HepG2 (cell line): ENCODE results near the gene USP43. TPM values are rescaled to one million over a fixed set of nuclear protein-coding genes. Genes with fewer than 3 reads are reported as not detected.

Experiments used
- ATAC-seq: fragments of 200-7000 bp; cut with Tn5 transposase; 3 replicates; pipeline ENCODE4 v1.9.1; 2020; ENCODE audit warnings: mild to moderate bottlenecking, moderate library complexity
- Bru-seq: library from RNA; stranded (reverse); fragments of 400-500 nt; gene quantifications from one replicate; lab custom pipeline; 2021; lab: Mats Ljungman, UMichigan
- BruChase-seq, 2 experiments: library from RNA; stranded (reverse); fragments of 400-500 nt; gene quantifications; one replicate each; lab custom pipeline; 2021; lab: Mats Ljungman, UMichigan
- BruUV-seq: library from RNA; stranded (reverse); fragments of 400-500 nt; replicated peaks from 2 replicates; lab custom pipeline; 2021; lab: Mats Ljungman, UMichigan
- CTCF ChIA-PET: fragments of 300-600 bp; formaldehyde crosslinking; extraction: SDS; loops from one replicate; lab custom pipeline; 2021; ENCODE audit warnings: low total read pairs, inconsistent platforms, low intra/inter-chr PET ratio; lab: Yijun Ruan, JAX
- POLR2A ChIA-PET: fragments of 350-600 bp; sonication (Branson Sonifier 250); formaldehyde crosslinking; loops from one replicate; lab custom pipeline; 2020; ENCODE audit warnings: antibody characterized with exemption, inconsistent platforms; lab: Yijun Ruan, JAX
- DNase-seq: peaks from one replicate; pipeline ENCODE4 v3.0.0-alpha.2; 2015; ENCODE audit warnings: low spot score
- FAIRE-seq: peaks from 3 replicates; lab custom pipeline; 2011; peaks lifted over from hg19 to GRCh38; lab: Jason Lieb, UNC
- H2AFZ ChIP-seq: one replicate; pipeline ENCODE4 v1.6.1; 2011; ENCODE audit warnings: low read length, inconsistent platforms
- H3K27ac ChIP-seq: fragments of 300-600 bp; 3 replicates; pipeline ENCODE4 v1.8.0; 2011; ENCODE audit warnings: mixed run types, mild to moderate bottlenecking, mixed read lengths, low read length, inconsistent platforms; ENCODE audit not compliant: insufficient read depth; ENCODE audit errors: extremely low read length
- H3K27me3 ChIP-seq, 2 experiments: fragments of 200-600 bp in 1 of 2; 2 replicates in 1 of 2; 3 replicates in 1 of 2; pipeline versions ENCODE4 v1.6.0 to v1.8.0; 2011; ENCODE audit warnings: low read length in 2 of 2, mild to moderate bottlenecking in 2 of 2, moderate library complexity in 2 of 2, inconsistent platforms in 1 of 2; ENCODE audit not compliant: insufficient read depth in 2 of 2, control insufficient read depth in 1 of 2
- H3K36me3 ChIP-seq, 2 experiments: fragments of 200-600 bp in 1 of 2; replicated peaks in 1 of 2; 2 replicates in 1 of 2; 3 replicates in 1 of 2; pipeline versions ENCODE4 v1.5.1 to v1.8.0; 2011; ENCODE audit warnings: low read length in 2 of 2, inconsistent platforms in 1 of 2; ENCODE audit not compliant: insufficient read depth in 2 of 2, control insufficient read depth in 1 of 2
- H3K4me1 ChIP-seq: 2 replicates; pipeline ENCODE4 v1.5.1; 2012; ENCODE audit warnings: low read length, inconsistent platforms; ENCODE audit not compliant: insufficient read depth
- H3K4me2 ChIP-seq: 2 replicates; pipeline ENCODE4 v1.6.0; 2011; ENCODE audit warnings: low read depth, low read length, inconsistent platforms
- H3K4me3 ChIP-seq, 3 experiments: fragments of 200-600 bp in 1 of 3; sonication (generic), shearing (Covaris generic) in 1 of 3; replicated peaks in 1 of 3; 2 replicates each; pipeline ENCODE4 v1.5.1; 2011 to 2016; ENCODE audit warnings: low read length in 3 of 3, inconsistent platforms in 2 of 3, low read depth in 2 of 3, mild to moderate bottlenecking in 2 of 3, control low read depth in 1 of 3, mixed read lengths in 1 of 3; ENCODE audit not compliant: insufficient read depth in 1 of 3
- H3K79me2 ChIP-seq: one replicate; pipeline ENCODE4 v1.6.1; 2011; ENCODE audit warnings: low read length, inconsistent platforms; ENCODE audit not compliant: insufficient read depth
- H3K9ac ChIP-seq: 2 replicates; pipeline ENCODE4 v1.6.0; 2011; ENCODE audit warnings: mild to moderate bottlenecking, low read depth, low read length, inconsistent platforms; ENCODE audit not compliant: insufficient read depth
- H3K9me3 ChIP-seq: 2 replicates; pipeline ENCODE4 v1.5.1; 2012; ENCODE audit warnings: mild to moderate bottlenecking, low read length
- H4K20me1 ChIP-seq: 2 replicates; pipeline ENCODE4 v1.6.0; 2011; ENCODE audit warnings: inconsistent platforms, mild to moderate bottlenecking, low read length, moderate library complexity; ENCODE audit not compliant: insufficient read depth
- ATF6 ChIP-seq: sonication (generic); formaldehyde crosslinking; conservative IDR thresholded peaks from 2 replicates; pipeline ENCODE4 v1.4.0; 2020; ENCODE audit warnings: missing genetic modification reagents
- HHEX ChIP-seq: IDR thresholded peaks from 2 replicates; pipeline ENCODE4 v1.6.1; 2016; ENCODE audit warnings: control low read depth
- HIC2 ChIP-seq: sonication (generic); formaldehyde crosslinking; IDR thresholded peaks from 2 replicates; pipeline ENCODE4 v1.9.0; 2022; ENCODE audit warnings: low read depth, missing genetic modification reagents
- IKZF1 ChIP-seq: fragments of 450-650 bp; IDR thresholded peaks from 2 replicates; pipeline ENCODE4 v1.7.1; 2016
- POLR2AphosphoS5 ChIP-seq: IDR thresholded peaks from 2 replicates; pipeline ENCODE4 v1.6.1; 2012; ENCODE audit warnings: low read depth, low read length
- TSC22D2 ChIP-seq: sonication (generic); formaldehyde crosslinking; IDR thresholded peaks from 2 replicates; pipeline ENCODE4 v1.5.1; 2020; ENCODE audit warnings: missing genetic modification reagents, mild to moderate bottlenecking, borderline replicate concordance
- ZNF550 ChIP-seq: sonication (generic); formaldehyde crosslinking; IDR thresholded peaks from 2 replicates; pipeline ENCODE4 v1.4.0; 2020; ENCODE audit warnings: mild to moderate bottlenecking, missing genetic modification reagents, borderline replicate concordance
- ZNF580 ChIP-seq: IDR thresholded peaks from 2 replicates; pipeline ENCODE4 v1.6.1; 2016; ENCODE audit warnings: low read depth, borderline replicate concordance
- ZNF788 ChIP-seq: sonication (generic); formaldehyde crosslinking; IDR thresholded peaks from 2 replicates; pipeline ENCODE4 v1.5.0; 2020; ENCODE audit warnings: mild to moderate bottlenecking, missing genetic modification reagents, borderline replicate concordance
- WGBS: methylation state at CpG from one replicate; pipeline ENCODE4 v1.1.6; 2017; ENCODE audit warnings: low lambda C conversion rate; 5-methylcytosine and 5-hydroxymethylcytosine counted together
- in situ Hi-C: cut with HindIII; loops from 2 replicates; pipeline ENCODE4 v1.10.0; 2017; ENCODE audit warnings: low pct_unique_long_range_greater_than_20kb; ENCODE audit not compliant: extremely low pct_ligation_motif_present
- intact Hi-C: fragments of 100-400 bp; cut with micrococcal nuclease; formaldehyde crosslinking; loops from one replicate; pipeline ENCODE4 v1.10.0; 2022; ENCODE audit not compliant: unreplicated experiment
- long read RNA-seq, 2 experiments: library from RNA in 1 of 2; library from polyadenylated mRNA in 1 of 2; stranded (forward) in 1 of 2; unstranded in 1 of 2; transcript quantifications; one replicate each; pipeline ENCODE4 v2.0.0, GENCODE V29; 2019 to 2022
- polyA minus RNA-seq, 3 experiments: library from RNA; depleted of rRNA, polyadenylated mRNA; stranded (reverse); fragments of >200 nt; gene quantifications; 2 replicates each; pipeline ENCODE4 v1.2.3, GENCODE V29; 2011; ENCODE audit warnings: low replicate concordance in 1 of 3
- polyA plus RNA-seq, 8 experiments: library from polyadenylated mRNA; depleted of rRNA in 3 of 8; stranded (reverse) in 7 of 8; unstranded in 1 of 8; fragments of >200 nt; fragmentation: Illumina TruSeq in 4 of 8; extraction: Trizol in 4 of 8; gene quantifications; 2 replicates each; pipeline versions ENCODE4 v1.2.1 to v1.2.3, GENCODE V29; 2011 to 2016; ENCODE audit warnings: low read depth in 4 of 8, missing spikeins in 1 of 8, mixed read lengths in 1 of 8; ENCODE audit not compliant: insufficient read depth in 1 of 8
- total RNA-seq, 5 experiments: library from RNA; depleted of rRNA; stranded (reverse); fragments of >200 nt; fragmentation: Illumina TruSeq; extraction: Trizol; gene quantifications; 2 replicates each; pipeline ENCODE4 v1.2.3, GENCODE V29; 2016; ENCODE audit warnings: low read depth in 1 of 5

The USP43 gene, protein sequence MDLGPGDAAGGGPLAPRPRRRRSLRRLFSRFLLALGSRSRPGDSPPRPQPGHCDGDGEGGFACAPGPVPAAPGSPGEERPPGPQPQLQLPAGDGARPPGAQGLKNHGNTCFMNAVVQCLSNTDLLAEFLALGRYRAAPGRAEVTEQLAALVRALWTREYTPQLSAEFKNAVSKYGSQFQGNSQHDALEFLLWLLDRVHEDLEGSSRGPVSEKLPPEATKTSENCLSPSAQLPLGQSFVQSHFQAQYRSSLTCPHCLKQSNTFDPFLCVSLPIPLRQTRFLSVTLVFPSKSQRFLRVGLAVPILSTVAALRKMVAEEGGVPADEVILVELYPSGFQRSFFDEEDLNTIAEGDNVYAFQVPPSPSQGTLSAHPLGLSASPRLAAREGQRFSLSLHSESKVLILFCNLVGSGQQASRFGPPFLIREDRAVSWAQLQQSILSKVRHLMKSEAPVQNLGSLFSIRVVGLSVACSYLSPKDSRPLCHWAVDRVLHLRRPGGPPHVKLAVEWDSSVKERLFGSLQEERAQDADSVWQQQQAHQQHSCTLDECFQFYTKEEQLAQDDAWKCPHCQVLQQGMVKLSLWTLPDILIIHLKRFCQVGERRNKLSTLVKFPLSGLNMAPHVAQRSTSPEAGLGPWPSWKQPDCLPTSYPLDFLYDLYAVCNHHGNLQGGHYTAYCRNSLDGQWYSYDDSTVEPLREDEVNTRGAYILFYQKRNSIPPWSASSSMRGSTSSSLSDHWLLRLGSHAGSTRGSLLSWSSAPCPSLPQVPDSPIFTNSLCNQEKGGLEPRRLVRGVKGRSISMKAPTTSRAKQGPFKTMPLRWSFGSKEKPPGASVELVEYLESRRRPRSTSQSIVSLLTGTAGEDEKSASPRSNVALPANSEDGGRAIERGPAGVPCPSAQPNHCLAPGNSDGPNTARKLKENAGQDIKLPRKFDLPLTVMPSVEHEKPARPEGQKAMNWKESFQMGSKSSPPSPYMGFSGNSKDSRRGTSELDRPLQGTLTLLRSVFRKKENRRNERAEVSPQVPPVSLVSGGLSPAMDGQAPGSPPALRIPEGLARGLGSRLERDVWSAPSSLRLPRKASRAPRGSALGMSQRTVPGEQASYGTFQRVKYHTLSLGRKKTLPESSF
- total RNA-seq (2016; rRNA removed; fragmentation: Illumina TruSeq; extraction: Trizol) (1.3 and 2.2 TPM in 2 replicates), polyA plus RNA-seq (2011; rRNA removed) (1.6 and 1.7 TPM in 2 replicates), polyA minus RNA-seq (2011; rRNA and poly(A)+ RNA removed; ENCODE audit: low replicate concordance) (1.6 and 8.7 TPM in 2 replicates), Bru-seq, nascent RNA (percentile 40 among the genes with signal in this experiment), BruChase-seq, experiment 1, labeled RNA remaining after a 6-hour chase (percentile 39 among the genes with signal in this experiment), BruChase-seq, experiment 2, labeled RNA remaining after a 2-hour chase (percentile 40 among the genes with signal in this experiment)
- 0.51 and 0.62 TPM in 2 replicates for total RNA-seq (2016; cell fraction: cytosol; rRNA removed; fragmentation: Illumina TruSeq; extraction: Trizol; ENCODE audit: low read depth)
- total RNA-seq (2016; cell fraction: insoluble cytoplasmic fraction; rRNA removed; fragmentation: Illumina TruSeq; extraction: Trizol): 1.5 and 2.1 TPM in 2 replicates
- 0.62 and 0.68 TPM in 2 replicates for total RNA-seq (2016; cell fraction: membrane; rRNA removed; fragmentation: Illumina TruSeq; extraction: Trizol)
- 1.9 and 2.7 TPM in 2 replicates for total RNA-seq (2016; cell fraction: nucleus; rRNA removed; fragmentation: Illumina TruSeq; extraction: Trizol)
- 0.46 and 0.50 TPM in 2 replicates for polyA plus RNA-seq (2011; cell fraction: cytosol; rRNA removed)
- polyA plus RNA-seq (2011; cell fraction: nucleus; rRNA removed): 12.7 and 14.2 TPM in 2 replicates
- polyA plus RNA-seq (2012): 0.60 and 1.5 TPM in 2 replicates
- polyA plus RNA-seq (2016; cell fraction: cytosol; fragmentation: Illumina TruSeq; extraction: Trizol; ENCODE audit: low read depth): 0.05 and 0.12 TPM in 2 replicates
- polyA plus RNA-seq (2016; cell fraction: insoluble cytoplasmic fraction; fragmentation: Illumina TruSeq; extraction: Trizol; ENCODE audit: low read depth): 0.89 and 1.0 TPM in 2 replicates
- polyA plus RNA-seq (2016; cell fraction: membrane; fragmentation: Illumina TruSeq; extraction: Trizol; ENCODE audit: low read depth): 0.13 and 0.21 TPM in 2 replicates
- polyA plus RNA-seq (2016; cell fraction: nucleus; fragmentation: Illumina TruSeq; extraction: Trizol; ENCODE audit: insufficient read depth, low read depth): 6.2 and 6.6 TPM in 2 replicates
- polyA minus RNA-seq (2011; cell fraction: cytosol; rRNA and poly(A)+ RNA removed): 0.79 and 0.97 TPM in 2 replicates
- 1.3 and 2.4 TPM in 2 replicates for polyA minus RNA-seq (2011; cell fraction: nucleus; rRNA and poly(A)+ RNA removed)
- long read RNA-seq, experiment 1, partial matches to known transcripts: 0 of 2 reads
- long read RNA-seq, experiment 1, other reads (novel, unspliced or antisense): 2 of 2 reads
- long read RNA-seq, experiment 2: 0 reads

DNA sequence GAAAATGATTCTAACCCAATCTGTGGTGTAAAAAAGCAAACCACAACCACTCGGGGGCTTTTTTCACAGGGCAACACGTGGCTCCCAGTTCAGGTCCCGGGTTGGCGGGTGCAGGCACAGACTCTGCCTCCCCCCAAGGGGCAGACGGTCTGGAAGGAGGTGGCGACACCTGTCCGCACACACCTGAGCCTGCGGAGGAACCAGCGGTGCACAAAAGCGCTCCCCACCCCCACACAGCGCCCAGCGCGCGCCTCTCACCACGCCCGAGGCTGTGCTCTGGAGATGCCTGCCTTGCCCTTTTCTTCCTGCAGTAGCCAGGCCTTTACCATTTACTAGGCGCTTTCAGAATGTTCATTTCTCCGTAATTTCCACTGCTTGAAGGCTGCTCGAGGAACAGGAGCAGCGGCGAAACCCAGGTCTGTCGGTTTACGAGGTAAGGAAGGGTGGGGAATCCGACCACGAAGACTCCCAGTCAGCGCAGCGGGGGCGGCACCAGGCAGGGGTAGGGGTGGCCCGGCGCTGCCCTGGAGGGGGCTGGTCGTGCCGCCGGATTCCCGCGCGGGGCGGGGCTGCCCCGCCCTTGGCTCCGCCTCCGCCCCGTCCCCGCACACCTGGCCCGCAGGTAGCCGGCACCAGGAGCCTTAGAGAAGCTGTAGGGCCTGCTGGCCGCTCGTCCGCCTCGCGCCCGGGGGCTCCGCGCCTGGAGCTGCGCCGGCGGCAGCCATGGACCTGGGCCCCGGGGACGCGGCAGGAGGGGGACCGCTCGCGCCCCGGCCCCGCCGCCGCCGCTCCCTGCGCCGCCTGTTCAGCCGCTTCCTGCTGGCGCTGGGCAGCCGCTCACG, at the start of gene USP43:
Gene USP43, plus strand, starts transcription at position 608 of the 842 bp plus-strand sequence. Its CDS starts 116 bp downstream, at position 724.
- FAIRE-seq: no peak
- H4K20me1 ChIP-seq: no peaks in the 10 kb centered on the region
- H2AFZ ChIP-seq: peak within 1 kb of the TSS; percentile 95
- in situ Hi-C loops (no loop called here), intact Hi-C loops (loop anchor here (2.0 to 10.0 kb wide), 3 partner anchors 40 to 82 kb away; partner anchors contain the start of genes CFAP52 and STX8)
- ChIA-PET CTCF (interaction anchor here (1.8 kb wide), 1 partner anchor 80 kb away, joined by 3 read pairs; no protein-coding TSS in a partner anchor), POLR2A (no interaction called here)
- peak within 1 kb of the TSS; percentile 48 to 84 (median 62) for H3K4me3 ChIP-seq
- H3K9me3 ChIP-seq: no peaks in the 10 kb centered on the region
- H3K4me2 ChIP-seq: peak within 1 kb of the TSS; percentile 91
- H3K79me2 ChIP-seq: no peaks in the 10 kb centered on the region
- DNase-seq: peak; percentile 6
- peaks cover 47% of the 10 kb centered on the region for H3K4me1 ChIP-seq
- peak within 1 kb of the TSS; percentile 61 for H3K27ac ChIP-seq
- ATAC-seq: peak; percentile 66
- 4% methylated on average over 20 of the region's 72 CpGs for WGBS
- BruUV-seq: TSS peak; percentile 80
- no peaks in the 10 kb centered on the region for H3K36me3 ChIP-seq
- H3K9ac ChIP-seq: peak within 1 kb of the TSS; percentile 65
- H3K27me3 ChIP-seq: peaks cover 0 to 6% of the 10 kb centered on the region in 2 experiments; a peak in 2 of 5 replicates
- no peak for TF ChIP-seq ZNF550 (CRISPR knock-in tag)
- TF ChIP-seq TSC22D2 (CRISPR knock-in tag): no peak
- TF ChIP-seq HIC2: no peak
- TF ChIP-seq ZNF788 (CRISPR knock-in tag): no peak
- TF ChIP-seq IKZF1: no peak
- no peak for TF ChIP-seq ZNF580 (CRISPR knock-in tag)
- TF ChIP-seq POLR2AphosphoS5: no peak
- no peak for TF ChIP-seq ATF6
- TF ChIP-seq HHEX: no peak
